ENCODE results near the gene OPA3.

GRCh38 chr19:45485305-45486077 lies 99.1 kb downstream of the OPA3 start:
- TF ChIP-seq CTCF (IDR thresholded peaks at IDR 0.05), result peak; percentile 90
- TF ChIP-seq SMAD3 (CRISPR knock-in tag; IDR thresholded peaks at IDR 0.05; ENCODE audit: borderline replicate concordance), result no peak
- no peak for TF ChIP-seq ATF2 (CRISPR knock-in tag; IDR thresholded peaks at IDR 0.05; ENCODE audit: borderline replicate concordance, low read depth)
- no peak for TF ChIP-seq USF2 (CRISPR knock-in tag; IDR thresholded peaks at IDR 0.05)
- no peak for TF ChIP-seq E2F4 (CRISPR knock-in tag; IDR thresholded peaks at IDR 0.05; ENCODE audit: borderline replicate concordance, low read depth)
- TF ChIP-seq SP1 (CRISPR knock-in tag; conservative IDR thresholded peaks at IDR 0.05), result no peak
- TF ChIP-seq ZNF416 (CRISPR knock-in tag; IDR thresholded peaks at IDR 0.05), result no peak

Data from WTC11 (cell line).